ENCODE results near the gene AUP1.
A peak's percentile ranks its signal among the peaks of the same experiment; 100 is the strongest.

AUP1 gene

GRCh38 chr2:74505448-74506246, 23.9 kb downstream of the AUP1 start:
- ChIA-PET CTCF (no interaction called here), POLR2A (interaction anchor here (6.4 kb wide), 1 partner anchor 23 kb away, joined by 70 read pairs; the partner anchor contains the start of genes AUP1, DQX1 and HTRA2)
- no peak for DNase-seq (ENCODE audit: extremely low spot score)

GRCh38 chr2:74504591-74504990, 24.9 kb downstream of the AUP1 start:
- ChIA-PET POLR2A (interaction anchor here (1.1 kb wide), 1 partner anchor 44 kb away, joined by 4 read pairs; no protein-coding TSS in a partner anchor), CTCF (interaction anchor here (0.6 kb wide), 1 partner anchor 40 kb away, joined by 4 read pairs; no protein-coding TSS in a partner anchor)
- no peak for TF ChIP-seq LEF1 (IDR thresholded peaks at IDR 0.05; ENCODE audit: borderline replicate concordance)
- no peak for TF ChIP-seq FOXA1 (IDR thresholded peaks at IDR 0.05)
- no peak for TF ChIP-seq FOXK2 (IDR thresholded peaks at IDR 0.05)
- no peak for TF ChIP-seq ZNF384 (IDR thresholded peaks at IDR 0.05)
- no peak for TF ChIP-seq CTBP1 (IDR thresholded peaks at IDR 0.05; ENCODE audit: borderline replicate concordance)
- no peak for TF ChIP-seq HDGF (IDR thresholded peaks at IDR 0.05; ENCODE audit: borderline replicate concordance)
- no peak for TF ChIP-seq SUZ12 (IDR thresholded peaks at IDR 0.05)
- TF ChIP-seq, protein P1, sequence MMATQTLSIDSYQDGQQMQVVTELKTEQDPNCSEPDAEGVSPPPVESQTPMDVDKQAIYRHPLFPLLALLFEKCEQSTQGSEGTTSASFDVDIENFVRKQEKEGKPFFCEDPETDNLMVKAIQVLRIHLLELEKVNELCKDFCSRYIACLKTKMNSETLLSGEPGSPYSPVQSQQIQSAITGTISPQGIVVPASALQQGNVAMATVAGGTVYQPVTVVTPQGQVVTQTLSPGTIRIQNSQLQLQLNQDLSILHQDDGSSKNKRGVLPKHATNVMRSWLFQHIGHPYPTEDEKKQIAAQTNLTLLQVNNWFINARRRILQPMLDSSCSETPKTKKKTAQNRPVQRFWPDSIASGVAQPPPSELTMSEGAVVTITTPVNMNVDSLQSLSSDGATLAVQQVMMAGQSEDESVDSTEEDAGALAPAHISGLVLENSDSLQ (IDR thresholded peaks at IDR 0.05): no peak
- TF ChIP-seq TARDBP (IDR thresholded peaks at IDR 0.05): no peak
- TF ChIP-seq SP1 (IDR thresholded peaks at IDR 0.05): no peak
- no peak for TF ChIP-seq NFRKB (IDR thresholded peaks at IDR 0.05)
- TF ChIP-seq ELF4 (IDR thresholded peaks at IDR 0.05): no peak
- DNase-seq (ENCODE audit: extremely low spot score): no peak

More at GRCh38 chr2:74505448-74506246, 23.9 kb downstream of the AUP1 start:
- TF ChIP-seq NFRKB (IDR thresholded peaks at IDR 0.05): no peak
- TF ChIP-seq L3MBTL2 (conservative IDR thresholded peaks at IDR 0.05): no peak
- no peak for TF ChIP-seq FOXK2 (IDR thresholded peaks at IDR 0.05)
- no peak for TF ChIP-seq BHLHE40 (IDR thresholded peaks at IDR 0.05; ENCODE audit: borderline replicate concordance)
- no peak for TF ChIP-seq SP1 (IDR thresholded peaks at IDR 0.05)
- TF ChIP-seq CTBP1 (IDR thresholded peaks at IDR 0.05; ENCODE audit: borderline replicate concordance): no peak
- no peak for TF ChIP-seq FOXM1 (IDR thresholded peaks at IDR 0.05; ENCODE audit: borderline replicate concordance)
- TF ChIP-seq HDGF (IDR thresholded peaks at IDR 0.05; ENCODE audit: borderline replicate concordance): no peak
- TF ChIP-seq, protein P1 (IDR thresholded peaks at IDR 0.05): no peak
- no peak for TF ChIP-seq FOXA1 (IDR thresholded peaks at IDR 0.05)
- TF ChIP-seq ELF4 (IDR thresholded peaks at IDR 0.05): no peak
- no peak for TF ChIP-seq LEF1 (IDR thresholded peaks at IDR 0.05; ENCODE audit: borderline replicate concordance)
- TF ChIP-seq SUZ12 (IDR thresholded peaks at IDR 0.05): no peak

DNA sequence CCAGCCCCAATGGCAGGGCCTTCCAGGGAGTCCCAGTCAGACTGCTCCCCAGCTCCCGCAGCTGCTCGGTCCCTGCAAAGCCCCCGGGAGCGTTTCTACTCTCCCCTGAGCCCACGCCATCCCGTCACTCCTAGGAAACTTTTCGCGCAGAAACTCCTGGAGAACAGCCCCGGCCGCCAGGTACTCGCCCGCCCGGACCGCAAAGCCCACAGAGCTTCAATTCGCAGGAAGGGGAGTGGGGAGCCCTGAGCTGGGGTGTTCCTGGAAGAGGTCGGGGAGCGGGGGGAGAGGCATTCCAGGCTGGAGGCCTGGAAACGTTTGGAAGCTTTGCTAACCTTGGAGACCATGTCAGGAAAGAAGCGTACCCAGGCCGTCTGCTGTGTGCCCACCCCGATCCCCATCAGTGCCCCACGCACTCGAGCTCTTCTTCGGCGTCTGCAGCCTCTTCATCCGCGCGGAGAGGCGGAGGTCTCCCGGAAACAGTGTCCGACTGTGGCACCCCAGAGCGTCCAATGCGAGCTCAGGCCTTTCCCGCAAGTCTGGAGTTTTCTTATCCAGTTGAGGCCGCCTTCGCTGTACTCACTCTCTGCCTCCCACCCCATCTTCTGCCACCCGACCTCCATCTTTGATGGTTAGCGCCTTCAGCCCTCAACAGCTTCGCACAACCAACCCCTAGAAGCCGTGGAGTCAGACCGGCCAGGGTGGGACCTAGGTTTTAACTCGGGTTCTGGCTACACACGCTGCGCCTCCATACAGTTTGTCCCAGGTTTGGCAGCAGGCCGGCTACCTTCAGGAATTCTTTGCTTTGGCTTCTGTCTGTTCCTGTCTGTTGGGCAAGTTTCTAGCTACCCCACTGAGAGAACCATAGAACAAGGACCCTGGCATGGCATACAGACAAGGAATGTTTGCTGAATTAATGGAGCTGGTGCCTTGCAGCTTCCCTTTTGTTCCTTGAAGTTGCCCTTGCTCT, 25.7 kb downstream of the AUP1 start:
- TF ChIP-seq NFRKB (IDR thresholded peaks at IDR 0.05) (no peak), ZNF384 (IDR thresholded peaks at IDR 0.05) (no peak), SP1 (IDR thresholded peaks at IDR 0.05) (no peak), HDGF (IDR thresholded peaks at IDR 0.05; ENCODE audit: borderline replicate concordance) (no peak), LEF1 (IDR thresholded peaks at IDR 0.05; ENCODE audit: borderline replicate concordance) (no peak), TARDBP (IDR thresholded peaks at IDR 0.05) (no peak), FOXK2 (IDR thresholded peaks at IDR 0.05) (no peak), SUZ12 (IDR thresholded peaks at IDR 0.05) (no peak), ELF4 (IDR thresholded peaks at IDR 0.05) (no peak), FOXM1 (IDR thresholded peaks at IDR 0.05; ENCODE audit: borderline replicate concordance) (no peak), ARNT (IDR thresholded peaks at IDR 0.05) (no peak), FOXA1 (IDR thresholded peaks at IDR 0.05) (no peak), L3MBTL2 (conservative IDR thresholded peaks at IDR 0.05) (no peak), BHLHE40 (IDR thresholded peaks at IDR 0.05; ENCODE audit: borderline replicate concordance) (no peak), CTBP1 (IDR thresholded peaks at IDR 0.05; ENCODE audit: borderline replicate concordance) (no peak)
- TF ChIP-seq, protein P1 (IDR thresholded peaks at IDR 0.05): no peak
- no peak for DNase-seq (ENCODE audit: extremely low spot score)
- ChIA-PET CTCF (interaction anchor here (0.6 to 1.4 kb wide), 2 partner anchors 21 to 41 kb away, joined by 4 to 6 read pairs; partner anchors contain the start of genes CCDC142 and TTC31), POLR2A (interaction anchor here (0.8 to 1.5 kb wide), 5 partner anchors 10 to 45 kb away, joined by 3 to 6 read pairs (median 4); partner anchors contain the start of genes MRPL53, TTC31 and WBP1)

DNA sequence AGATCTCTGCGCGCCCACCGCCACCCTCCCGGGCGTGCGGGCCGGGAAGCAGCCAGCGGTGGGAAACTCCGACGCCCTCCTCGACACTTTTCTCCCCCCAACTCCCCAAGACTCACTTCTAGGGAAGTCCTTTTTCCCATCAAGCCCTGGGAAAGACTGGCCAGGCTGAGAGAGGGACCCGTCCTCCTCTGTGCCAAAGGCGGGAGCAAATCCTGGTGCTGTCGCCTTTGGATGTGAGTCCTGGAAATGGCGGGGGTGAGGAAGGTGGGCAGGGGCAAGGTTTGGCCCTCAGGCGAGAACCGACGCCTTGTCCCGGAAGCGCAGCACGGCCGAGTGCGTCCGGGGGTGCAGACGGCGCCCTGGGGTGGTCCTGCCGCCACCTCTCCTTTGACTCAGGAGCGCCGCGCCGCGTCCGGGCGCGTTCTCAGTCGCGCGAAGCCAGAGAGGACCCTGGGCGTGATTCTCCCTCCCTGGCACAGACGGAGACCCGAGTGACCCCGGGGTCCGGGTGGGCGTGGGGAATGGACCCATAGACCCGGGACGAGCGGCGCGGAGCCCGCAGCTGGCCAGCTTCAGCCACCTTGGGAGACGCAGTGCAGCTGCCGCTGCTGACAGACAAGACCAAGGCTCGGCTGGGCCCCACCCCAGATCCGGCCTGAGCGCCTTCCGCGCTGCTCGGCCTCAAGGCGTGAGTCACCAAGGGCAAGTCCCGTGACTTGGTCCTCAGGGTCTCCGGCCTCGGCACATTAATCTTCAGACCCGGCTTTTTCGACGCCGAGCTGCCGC, 26.6 kb downstream of the AUP1 start:
- no peak for TF ChIP-seq FOXA1 (IDR thresholded peaks at IDR 0.05)
- TF ChIP-seq L3MBTL2 (conservative IDR thresholded peaks at IDR 0.05): peak; percentile 68
- ChIA-PET CTCF (interaction anchor here (1.4 kb wide), 1 partner anchor 20 kb away, joined by 6 read pairs; the partner anchor contains the start of genes CCDC142 and TTC31), POLR2A (interaction anchor here (0.9 to 2.9 kb wide), 4 partner anchors 9 to 45 kb away, joined by 3 to 18 read pairs (median 5); partner anchors contain the start of genes CCDC142, MRPL53, TTC31 and WBP1)
- DNase-seq (ENCODE audit: extremely low spot score): peak; percentile 53
